Hematopoietic multipotent progenitor cell treated with erythropoietin and hydrocortisone succinate and interleukin-3 and kit ligand, for 6 days (in vitro differentiated cells): ENCODE measurements around the gene UBE3C.

Source experiments
- DNase-seq: peaks from one replicate; pipeline ENCODE4 v3.0.0-alpha.2; 2015

UBE3C gene

GRCh38 chr7:157299317-157299612, 160.5 kb downstream of the UBE3C start:
- no peak for DNase-seq

- peak; percentile 41 for DNase-seq
Measured at GRCh38 chr7:157299613-157300368, 161.1 kb downstream of the UBE3C start.

GRCh38 chr7:157300369-157300825, 161.7 kb downstream of the UBE3C start:
- DNase-seq = no peak

GRCh38 chr7:157301610-157302120, 162.9 kb downstream of the UBE3C start:
- peak; percentile 23 for DNase-seq

GRCh38 chr7:157306846-157307838, 168.4 kb downstream of the UBE3C start:
- DNase-seq = no peak

GRCh38 chr7:157309988-157310668, 171.4 kb downstream of the UBE3C start:
- DNase-seq = no peak

GRCh38 chr7:157310676-157311185, 172.0 kb downstream of the UBE3C start:
- DNase-seq = no peak

- DNase-seq = no peak
Measured at GRCh38 chr7:157312941-157313340, 174.2 kb downstream of the UBE3C start.

- no peak for DNase-seq
Measured at GRCh38 chr7:157313645-157314044, 174.9 kb downstream of the UBE3C start.

- peak; percentile 65 for DNase-seq
Measured at GRCh38 chr7:157318015-157318706, 179.4 kb downstream of the UBE3C start.
